Effector memory CD8-positive, alpha-beta T cell (primary cell): ENCODE data around the gene FAM47E.

Source experiments
- ATAC-seq: fragments of 150-1000 bp; cut with Tn5 transposase; replicated peaks from 2 replicates; pipeline ENCODE4 v1.10.0; 2021; ENCODE audit warnings: mild to moderate bottlenecking, moderate library complexity
- DNase-seq, 3 experiments: peaks; one replicate each; pipeline ENCODE4 v3.0.0; 2021
- H3K27ac Mint-ChIP-seq, 2 donors: one replicate each; pipeline ENCODE4 v1.8.0; 2022; ENCODE audit warnings: mild to moderate bottlenecking in 2 of 2, mixed read lengths in 2 of 2, moderate library complexity in 2 of 2
- H3K27me3 Mint-ChIP-seq, 2 donors: one replicate each; pipeline ENCODE4 v1.8.0; 2022; ENCODE audit warnings: mixed read lengths in 2 of 2
- H3K36me3 Mint-ChIP-seq: one replicate; pipeline ENCODE4 v1.8.0; 2022; ENCODE audit warnings: mild to moderate bottlenecking, moderate library complexity, mixed read lengths; ENCODE audit not compliant: insufficient read depth
- H3K4me1 Mint-ChIP-seq, 2 donors: one replicate each; pipeline ENCODE4 v1.8.0; 2022; ENCODE audit warnings: low read depth in 2 of 2, mixed read lengths in 2 of 2
- H3K4me3 Mint-ChIP-seq, 2 donors: one replicate each; pipeline ENCODE4 v1.8.0; 2022; ENCODE audit warnings: mild to moderate bottlenecking in 2 of 2, mixed read lengths in 2 of 2, moderate library complexity in 2 of 2
- H3K9me3 Mint-ChIP-seq, 2 donors: one replicate each; pipeline ENCODE4 v1.8.0; 2022; ENCODE audit warnings: mixed read lengths in 2 of 2

The FAM47E gene

GRCh38 chr4:76260571-76260970, 9.1 kb downstream of the FAM47E start:
- ATAC-seq (no peak), DNase-seq (no peak)
- Mint-ChIP-seq H3K36me3 (peaks cover 3% of the 10 kb centered on the region), H3K27ac (no peak overlapping the region), H3K27me3 (peaks cover 33 to 49% of the 10 kb centered on the region in 2 donors), H3K4me3 (no peak overlapping the region), H3K4me1 (no peaks in the 10 kb centered on the region), H3K9me3 (no peaks in the 10 kb centered on the region)

- H3K4me1 Mint-ChIP-seq: no peaks in the 10 kb centered on the region
- H3K4me3 Mint-ChIP-seq: no peak overlapping the region
- no peaks in the 10 kb centered on the region for H3K9me3 Mint-ChIP-seq
- no peaks in the 10 kb centered on the region for H3K36me3 Mint-ChIP-seq
- no peak for DNase-seq
- H3K27me3 Mint-ChIP-seq: peaks cover 11 to 14% of the 10 kb centered on the region in 2 donors
- no peak for ATAC-seq
- no peak overlapping the region for H3K27ac Mint-ChIP-seq
Measured at GRCh38 chr4:76265631-76266218, 14.2 kb downstream of the FAM47E start.

- Mint-ChIP-seq H3K36me3 (no peaks in the 10 kb centered on the region), H3K9me3 (no peaks in the 10 kb centered on the region), H3K27me3 (peaks cover 14 to 16% of the 10 kb centered on the region in 2 donors), H3K27ac (no peak overlapping the region), H3K4me3 (no peak overlapping the region), H3K4me1 (no peaks in the 10 kb centered on the region)
- ATAC-seq: no peak
- DNase-seq: no peak
Measured at GRCh38 chr4:76266627-76267026, 15.1 kb downstream of the FAM47E start.

GRCh38 chr4:76267811-76268210, 16.3 kb downstream of the FAM47E start:
- DNase-seq: no peak
- Mint-ChIP-seq H3K4me3 (no peak overlapping the region), H3K27ac (no peak overlapping the region), H3K9me3 (no peaks in the 10 kb centered on the region), H3K36me3 (no peaks in the 10 kb centered on the region), H3K4me1 (no peaks in the 10 kb centered on the region), H3K27me3 (peaks cover 11 to 16% of the 10 kb centered on the region in 2 donors)
- no peak for ATAC-seq

- no peaks in the 10 kb centered on the region for H3K4me1 Mint-ChIP-seq
- no peaks in the 10 kb centered on the region for H3K36me3 Mint-ChIP-seq
- H3K4me3 Mint-ChIP-seq: no peak overlapping the region
- DNase-seq (no peak), ATAC-seq (no peak)
- peaks cover 31 to 32% of the 10 kb centered on the region in 2 donors for H3K27me3 Mint-ChIP-seq
- no peak overlapping the region for H3K27ac Mint-ChIP-seq
- no peaks in the 10 kb centered on the region for H3K9me3 Mint-ChIP-seq
Measured at GRCh38 chr4:76270244-76271175, 19.0 kb downstream of the FAM47E start.

- H3K4me3 Mint-ChIP-seq: no peak overlapping the region
- H3K9me3 Mint-ChIP-seq: no peaks in the 10 kb centered on the region
- no peak for DNase-seq
- no peak overlapping the region for H3K27ac Mint-ChIP-seq
- no peak for ATAC-seq
- H3K4me1 Mint-ChIP-seq: peaks cover 0 to 4% of the 10 kb centered on the region in 2 donors
- H3K36me3 Mint-ChIP-seq: no peaks in the 10 kb centered on the region
- H3K27me3 Mint-ChIP-seq: peaks cover 39 to 40% of the 10 kb centered on the region in 2 donors
Measured at GRCh38 chr4:76271248-76271647, 19.7 kb downstream of the FAM47E start.

- H3K4me3 Mint-ChIP-seq: no peak overlapping the region
- DNase-seq: no peak
- peaks cover 45 to 48% of the 10 kb centered on the region in 2 donors for H3K27me3 Mint-ChIP-seq
- peaks cover 4 to 8% of the 10 kb centered on the region in 2 donors for H3K4me1 Mint-ChIP-seq
- H3K36me3 Mint-ChIP-seq: no peaks in the 10 kb centered on the region
- H3K27ac Mint-ChIP-seq: no peak overlapping the region
- no peaks in the 10 kb centered on the region for H3K9me3 Mint-ChIP-seq
- ATAC-seq: no peak
Measured at GRCh38 chr4:76272073-76272472, 20.6 kb downstream of the FAM47E start.

GRCh38 chr4:76272582-76272981, 21.1 kb downstream of the FAM47E start:
- peaks cover 45 to 48% of the 10 kb centered on the region in 2 donors for H3K27me3 Mint-ChIP-seq
- DNase-seq (no peak), ATAC-seq (no peak)
- no peaks in the 10 kb centered on the region for H3K9me3 Mint-ChIP-seq
- H3K36me3 Mint-ChIP-seq: no peaks in the 10 kb centered on the region
- no peak overlapping the region for H3K27ac Mint-ChIP-seq
- no peak overlapping the region for H3K4me3 Mint-ChIP-seq
- peaks cover 5 to 8% of the 10 kb centered on the region in 2 donors for H3K4me1 Mint-ChIP-seq

- DNase-seq (no peak), ATAC-seq (no peak)
- no peaks in the 10 kb centered on the region for H3K9me3 Mint-ChIP-seq
- H3K27me3 Mint-ChIP-seq: peaks cover 45 to 48% of the 10 kb centered on the region in 2 donors
- H3K4me3 Mint-ChIP-seq: no peak overlapping the region
- peaks cover 5 to 8% of the 10 kb centered on the region in 2 donors for H3K4me1 Mint-ChIP-seq
- H3K27ac Mint-ChIP-seq: no peak overlapping the region
- H3K36me3 Mint-ChIP-seq: no peaks in the 10 kb centered on the region
Measured at GRCh38 chr4:76272999-76273398, 21.5 kb downstream of the FAM47E start.

- no peak overlapping the region for H3K4me3 Mint-ChIP-seq
- DNase-seq: no peak
- peaks cover 42 to 44% of the 10 kb centered on the region in 2 donors for H3K27me3 Mint-ChIP-seq
Measured at GRCh38 chr4:76275486-76276124, 24.1 kb downstream of the FAM47E start.

GRCh38 chr4:76276813-76277212, 25.3 kb downstream of the FAM47E start:
- Mint-ChIP-seq H3K27ac (no peak overlapping the region), H3K36me3 (no peaks in the 10 kb centered on the region), H3K9me3 (no peaks in the 10 kb centered on the region), H3K4me1 (peaks cover 5 to 12% of the 10 kb centered on the region in 2 donors), H3K27me3 (peaks cover 33 to 34% of the 10 kb centered on the region in 2 donors), H3K4me3 (peak overlapping the region; percentile 3 to 24)
- ATAC-seq (peak; percentile 80), DNase-seq (no peak)

More at GRCh38 chr4:76275486-76276124, 24.1 kb downstream of the FAM47E start:
- Mint-ChIP-seq H3K4me1 (peaks cover 5 to 12% of the 10 kb centered on the region in 2 donors), H3K27ac (no peak overlapping the region), H3K36me3 (no peaks in the 10 kb centered on the region), H3K9me3 (no peaks in the 10 kb centered on the region)
- no peak for ATAC-seq

- Mint-ChIP-seq H3K4me3 (no peak overlapping the region), H3K36me3 (no peaks in the 10 kb centered on the region), H3K27ac (no peak overlapping the region), H3K4me1 (peaks cover 5 to 12% of the 10 kb centered on the region in 2 donors), H3K9me3 (no peaks in the 10 kb centered on the region), H3K27me3 (peaks cover 33 to 34% of the 10 kb centered on the region in 2 donors)
- ATAC-seq: no peak
- DNase-seq: no peak
Measured at GRCh38 chr4:76277667-76278066, 26.1 kb downstream of the FAM47E start.

GRCh38 chr4:76278583-76278982, 27.1 kb downstream of the FAM47E start:
- DNase-seq: no peak
- Mint-ChIP-seq H3K4me3 (no peak overlapping the region), H3K4me1 (peaks cover 5 to 12% of the 10 kb centered on the region in 2 donors), H3K27ac (no peak overlapping the region), H3K9me3 (no peaks in the 10 kb centered on the region), H3K27me3 (peaks cover 25 to 32% of the 10 kb centered on the region in 2 donors), H3K36me3 (no peaks in the 10 kb centered on the region)
- no peak for ATAC-seq
